A549 treated with Hydrocortisone at 1 μM for 4 hours (cell line): ENCODE measurements around the gene TMUB2. TPM values are rescaled to one million over a fixed set of nuclear protein-coding genes. Genes with fewer than 3 reads are reported as not detected.

Source experiments
- total RNA-seq: library from RNA; stranded (reverse); fragments of 200-300 nt; extraction: Qiagen RNA extraction; gene quantifications from 5 replicates; pipeline ENCODE4 v1.2.3, GENCODE V29; 2022

TMUB2 gene
- 40.1 to 44.4 TPM (median 41.7 TPM) in 5 replicates for total RNA-seq

DNA sequence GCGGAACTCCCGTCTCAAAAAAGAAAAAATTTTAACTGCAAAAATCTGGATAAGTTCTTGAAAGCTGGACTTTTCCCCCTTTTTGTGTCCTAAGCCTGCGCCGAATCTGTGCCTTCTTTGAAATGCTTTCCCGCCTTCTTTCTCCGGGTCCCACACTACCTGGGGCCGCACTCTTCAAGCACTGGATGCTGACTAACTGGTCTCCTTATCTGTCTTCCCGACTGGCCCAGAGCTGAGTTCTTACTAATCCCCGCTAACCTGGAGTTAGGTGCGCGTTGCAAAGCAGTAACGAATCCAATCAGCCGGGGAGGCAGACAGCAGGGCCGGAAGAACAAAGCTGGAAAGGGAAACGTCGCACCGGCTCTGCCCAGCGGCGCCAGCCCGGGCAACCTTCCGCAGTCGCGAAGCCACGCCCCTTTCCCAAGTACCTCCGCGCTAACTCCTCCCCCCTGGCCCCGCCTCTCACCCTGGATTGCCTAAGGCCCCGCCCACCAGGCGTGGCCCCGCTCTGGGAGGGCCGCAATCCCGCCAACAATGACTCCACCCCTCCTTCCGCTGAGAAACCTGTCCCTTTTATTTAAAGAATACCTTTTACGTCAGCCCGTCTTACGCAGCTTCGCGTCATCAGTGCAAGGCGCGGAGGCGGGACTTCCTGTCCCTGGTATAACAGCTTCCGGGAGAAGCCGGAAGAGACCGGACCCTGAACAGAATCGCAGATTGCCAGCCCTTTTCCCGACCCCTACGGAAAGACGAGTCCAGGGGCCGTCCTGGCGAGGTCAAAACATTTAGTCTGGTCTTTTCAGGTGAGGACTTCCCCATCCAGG is at the start of gene TMUB2:
Gene TMUB2, plus strand, starts transcription at position 666 of the 824 bp plus-strand sequence. CDS start 737 bp downstream, outside the sequence.

DNA sequence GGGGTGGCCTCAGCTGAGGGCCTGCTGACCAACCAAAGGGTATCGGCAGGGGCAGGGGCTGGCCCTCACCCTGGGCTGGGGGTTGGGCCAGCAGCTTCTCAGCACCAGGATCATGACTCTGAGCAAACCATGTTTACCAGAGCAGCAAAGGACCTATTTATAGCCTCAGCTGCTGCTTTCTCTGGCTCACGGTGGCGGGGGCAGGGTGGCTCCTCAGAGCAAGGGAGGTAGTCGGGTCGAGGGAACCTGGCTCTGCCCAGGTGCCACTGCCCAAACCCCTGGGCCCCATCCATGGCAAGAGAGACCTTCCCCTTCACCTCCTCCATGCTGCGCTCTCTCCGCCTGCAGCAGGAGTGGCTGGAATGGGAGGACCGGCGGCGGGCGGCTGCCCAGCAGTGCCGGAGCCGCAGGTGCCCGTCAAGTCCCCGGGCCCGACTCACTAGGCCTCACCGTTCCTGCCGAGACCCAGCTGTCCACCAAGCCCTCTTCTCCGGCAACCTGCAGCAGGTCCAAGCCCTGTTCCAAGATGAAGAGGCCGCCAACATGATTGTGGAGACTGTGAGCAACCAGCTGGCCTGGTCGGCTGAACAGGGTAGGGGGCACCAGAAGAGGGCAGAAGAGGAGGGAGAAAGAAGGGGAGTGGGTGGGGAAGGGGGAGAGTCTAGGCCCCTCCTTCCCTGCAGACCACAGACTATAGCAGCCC is 16.1 kb upstream of the TMUB2 start, which contains the start of gene ASB16:
Gene ASB16, plus strand, starts transcription at position 206 of the 703 bp plus-strand sequence. Its CDS starts 86 bp downstream, at position 292.

DNA sequence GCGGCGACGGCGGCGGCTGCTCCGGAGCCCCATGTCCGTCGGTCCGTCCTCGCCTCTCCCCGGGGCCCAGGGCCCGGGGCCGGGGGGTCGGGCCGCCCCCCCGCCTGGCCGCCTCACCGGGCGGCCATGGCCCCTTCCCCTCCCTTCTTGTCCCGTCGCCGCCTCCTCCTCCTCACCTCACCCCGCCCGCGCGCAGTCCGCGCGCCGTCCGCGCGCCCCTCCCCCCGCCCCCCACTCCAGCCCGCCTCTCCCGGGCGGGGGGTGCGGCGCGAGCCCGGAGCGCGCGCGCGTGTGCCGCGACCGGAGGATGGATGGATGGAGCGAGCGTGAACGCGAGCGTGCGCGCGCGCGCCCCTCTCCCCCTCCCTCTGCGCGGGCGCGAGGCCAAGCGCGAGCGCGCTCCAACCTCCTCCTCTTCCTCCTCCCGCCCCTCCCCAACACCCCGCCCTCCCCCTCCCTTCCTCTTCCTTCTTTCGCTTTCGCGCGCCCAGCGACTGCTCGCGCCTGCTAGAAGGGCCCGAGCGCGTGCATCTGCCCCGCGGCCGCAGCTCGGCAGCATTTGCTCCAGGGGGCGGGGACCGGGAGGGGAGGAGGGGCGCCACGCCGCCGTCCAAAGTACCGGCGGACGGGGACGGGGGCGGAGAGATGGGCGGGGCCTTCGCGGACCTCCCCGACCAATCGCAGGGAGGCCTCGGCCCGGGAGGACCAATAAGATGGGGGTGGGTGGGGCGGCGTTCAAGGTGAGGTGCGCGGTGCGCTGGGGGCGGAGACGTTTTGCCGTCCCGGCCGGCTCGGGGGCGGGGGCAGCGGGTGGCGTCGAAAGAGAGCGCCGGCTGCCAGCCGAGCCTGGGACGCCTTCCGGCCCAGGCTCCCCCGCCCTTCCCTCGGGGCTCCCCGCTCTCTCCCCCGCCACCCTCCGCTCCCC is 13.0 kb downstream of the TMUB2 start, which contains the start of gene ATXN7L3:
Gene ATXN7L3, minus strand, starts transcription at position 332 of the 925 bp plus-strand sequence. CDS start 1,814 bp downstream, outside the sequence.

DNA sequence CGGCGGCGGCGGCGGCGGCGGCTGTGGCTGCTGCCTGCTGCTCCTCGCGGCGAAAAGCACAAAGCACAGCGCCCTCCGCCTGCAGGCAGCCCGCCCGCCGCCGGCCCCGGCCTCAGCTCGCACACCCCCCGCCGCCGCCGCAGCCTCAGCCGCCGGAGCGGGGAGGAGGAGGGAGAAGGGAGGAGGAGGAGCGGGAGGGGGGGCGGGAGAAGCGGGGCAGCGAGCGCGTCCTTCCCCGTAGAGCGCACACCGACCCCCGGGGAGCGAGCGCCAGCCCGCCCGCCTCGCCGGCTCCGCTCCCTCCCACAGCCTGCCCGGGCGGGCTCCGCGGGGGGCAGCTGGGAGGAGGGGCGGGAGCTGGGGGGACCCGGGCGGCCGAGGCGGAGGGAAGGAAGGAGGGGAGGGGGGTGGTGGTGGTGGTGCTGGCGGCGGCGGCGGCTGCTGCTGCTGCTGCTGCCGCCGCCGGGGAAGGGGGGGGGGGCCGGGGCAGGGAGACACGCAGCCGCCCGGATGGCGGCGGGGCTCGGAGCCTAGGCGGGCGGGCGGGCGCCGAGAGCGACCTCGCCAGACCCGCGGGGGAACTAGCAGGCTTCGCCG is 32.9 kb downstream of the TMUB2 start, which contains the start of gene UBTF:
Gene UBTF, minus strand, starts transcription at position 60 of the 597 bp plus-strand sequence. CDS start 1,446 bp downstream, outside the sequence.

Other genes starting within 250 kb of the TMUB2 start
- gene PPY, start 244.5 kb upstream of the TMUB2 start, total RNA-seq: 0.23 to 0.44 TPM (median 0.29 TPM) in 3 of 5 replicates, not detected in the others
- not detected in 5 replicates for gene PYY, start 233.0 kb upstream of the TMUB2 start, total RNA-seq
- gene NAGS, start 182.3 kb upstream of the TMUB2 start, total RNA-seq: 0.82 to 1.5 TPM (median 1.2 TPM) in 5 replicates
- gene TMEM101, start 172.0 kb upstream of the TMUB2 start, total RNA-seq: 24.3 to 31.7 TPM (median 29.9 TPM) in 5 replicates
- 46.9 to 53.4 TPM (median 50.5 TPM) in 5 replicates for gene LSM12, start 120.3 kb upstream of the TMUB2 start, total RNA-seq
- 121 to 161 TPM (median 158 TPM) in 5 replicates for gene G6PC3, start 116.2 kb upstream of the TMUB2 start, total RNA-seq
- gene HDAC5, start 63.3 kb upstream of the TMUB2 start, total RNA-seq: 13.1 to 15.3 TPM (median 15.1 TPM) in 5 replicates
- gene HROB, start 45.0 kb upstream of the TMUB2 start, total RNA-seq: 9.7 to 11.4 TPM (median 10.5 TPM) in 5 replicates
- gene ASB16, start 16.3 kb upstream of the TMUB2 start, total RNA-seq: 0.07 to 0.13 TPM (median 0.12 TPM) in 3 of 5 replicates, not detected in the others
- 60.4 to 70.2 TPM (median 65.6 TPM) in 5 replicates for gene ATXN7L3, start 12.9 kb downstream of the TMUB2 start, total RNA-seq
- 86.3 to 105 TPM (median 89.9 TPM) in 5 replicates for gene UBTF, start 32.7 kb downstream of the TMUB2 start, total RNA-seq
- gene SLC4A1, start 81.2 kb downstream of the TMUB2 start, total RNA-seq: not detected in 5 replicates
- 0.48 to 1.2 TPM (median 0.81 TPM) in 5 replicates for gene RUNDC3A, start 121.6 kb downstream of the TMUB2 start, total RNA-seq
- 156 to 206 TPM (median 192 TPM) in 5 replicates for gene SLC25A39, start 137.9 kb downstream of the TMUB2 start, total RNA-seq
- gene GRN, start 158.3 kb downstream of the TMUB2 start, total RNA-seq: 211 to 248 TPM (median 223 TPM) in 5 replicates
- gene FAM171A2, start 176.9 kb downstream of the TMUB2 start, total RNA-seq: 2.3 to 4.3 TPM (median 3.0 TPM) in 5 replicates
- 1.2 to 1.9 TPM (median 1.6 TPM) in 5 replicates for gene ITGA2B, start 202.7 kb downstream of the TMUB2 start, total RNA-seq